GM12875 (cell line): ENCODE results near the gene BLOC1S6.

Source experiments
- H3K4me3 ChIP-seq: one replicate; pipeline ENCODE4 v1.5.1; 2011; ENCODE audit warnings: low read depth, low read length, control low read depth
- TF ChIP-seq, protein P1 (sequence below): IDR thresholded peaks from 2 replicates; pipeline ENCODE4 v1.5.1; 2011; ENCODE audit warnings: low read depth, mild to moderate bottlenecking, control low read depth, inconsistent platforms, low read length, moderate library complexity, borderline replicate concordance; ENCODE audit not compliant: insufficient read depth

The BLOC1S6 gene

DNA sequence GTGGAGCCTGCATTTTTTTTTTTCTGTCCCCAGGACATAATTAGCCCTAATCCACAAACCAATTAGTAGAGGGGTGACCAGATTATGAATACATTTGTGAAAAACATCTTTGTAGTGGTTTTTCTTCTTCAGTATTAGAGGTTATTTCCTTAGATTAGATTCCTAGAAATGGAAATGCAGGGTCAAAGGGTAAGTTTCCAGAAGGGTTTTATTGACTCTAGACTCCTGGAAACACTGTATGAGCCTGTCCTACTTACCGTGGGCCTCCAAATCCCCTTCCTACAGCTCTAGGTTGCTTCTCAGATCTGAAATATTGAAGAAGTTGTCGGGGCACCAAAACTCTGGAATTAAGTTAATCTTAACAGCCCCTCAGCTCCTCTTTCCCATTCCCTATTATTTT is 70.1 kb downstream of the BLOC1S6 start:
- no peak overlapping the region for H3K4me3 ChIP-seq
- TF ChIP-seq, protein P1, sequence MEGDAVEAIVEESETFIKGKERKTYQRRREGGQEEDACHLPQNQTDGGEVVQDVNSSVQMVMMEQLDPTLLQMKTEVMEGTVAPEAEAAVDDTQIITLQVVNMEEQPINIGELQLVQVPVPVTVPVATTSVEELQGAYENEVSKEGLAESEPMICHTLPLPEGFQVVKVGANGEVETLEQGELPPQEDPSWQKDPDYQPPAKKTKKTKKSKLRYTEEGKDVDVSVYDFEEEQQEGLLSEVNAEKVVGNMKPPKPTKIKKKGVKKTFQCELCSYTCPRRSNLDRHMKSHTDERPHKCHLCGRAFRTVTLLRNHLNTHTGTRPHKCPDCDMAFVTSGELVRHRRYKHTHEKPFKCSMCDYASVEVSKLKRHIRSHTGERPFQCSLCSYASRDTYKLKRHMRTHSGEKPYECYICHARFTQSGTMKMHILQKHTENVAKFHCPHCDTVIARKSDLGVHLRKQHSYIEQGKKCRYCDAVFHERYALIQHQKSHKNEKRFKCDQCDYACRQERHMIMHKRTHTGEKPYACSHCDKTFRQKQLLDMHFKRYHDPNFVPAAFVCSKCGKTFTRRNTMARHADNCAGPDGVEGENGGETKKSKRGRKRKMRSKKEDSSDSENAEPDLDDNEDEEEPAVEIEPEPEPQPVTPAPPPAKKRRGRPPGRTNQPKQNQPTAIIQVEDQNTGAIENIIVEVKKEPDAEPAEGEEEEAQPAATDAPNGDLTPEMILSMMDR: no peak

DNA sequence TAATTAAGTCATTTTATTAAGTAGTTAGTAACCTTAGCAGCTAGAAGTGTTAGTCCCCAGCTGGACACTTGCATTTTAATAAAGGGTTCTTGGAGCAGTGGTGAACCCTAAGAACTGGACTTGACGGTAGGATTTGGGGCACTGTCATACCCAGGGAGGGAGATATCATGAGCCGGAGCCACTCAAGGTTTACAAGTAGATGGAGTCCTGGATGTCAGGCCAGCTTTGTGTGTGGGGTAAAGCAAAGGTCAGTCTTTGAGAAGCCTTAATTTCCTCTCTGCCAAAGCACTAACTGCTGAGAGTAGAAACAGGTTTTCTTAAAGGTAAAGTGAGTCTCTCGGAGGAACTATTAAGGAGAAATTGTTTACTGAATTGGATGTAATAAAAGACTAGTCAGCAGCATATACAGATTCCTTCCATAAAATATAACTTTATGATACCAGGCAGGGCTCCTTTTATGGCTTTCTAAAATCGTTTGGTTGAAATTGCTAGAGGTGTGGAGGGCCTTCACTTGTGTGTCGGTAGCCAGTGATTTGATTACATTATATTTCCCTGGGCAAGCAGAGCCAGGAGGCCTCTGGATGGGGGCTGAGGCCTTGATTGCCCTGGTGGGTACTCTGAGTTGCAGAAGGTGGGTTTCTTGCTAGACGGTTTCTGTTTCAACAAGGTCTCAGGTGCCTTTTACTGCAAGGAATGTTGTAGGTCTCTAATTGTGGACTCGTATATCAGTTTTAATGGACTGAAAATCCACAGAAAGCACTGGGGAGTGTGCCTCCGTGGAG is 70.8 kb downstream of the BLOC1S6 start:
- TF ChIP-seq, protein P1: no peak
- no peak overlapping the region for H3K4me3 ChIP-seq
